GM19463 (cell line): ENCODE measurements around the gene ENTHD1.

Experiments used
- ATAC-seq: cut with Tn5 transposase; IDR thresholded peaks from one replicate; pipeline ENCODE4 v1.9.1; 2021; ENCODE audit warnings: mild to moderate bottlenecking, moderate library complexity; ENCODE audit not compliant: unreplicated experiment

ENTHD1 gene

DNA sequence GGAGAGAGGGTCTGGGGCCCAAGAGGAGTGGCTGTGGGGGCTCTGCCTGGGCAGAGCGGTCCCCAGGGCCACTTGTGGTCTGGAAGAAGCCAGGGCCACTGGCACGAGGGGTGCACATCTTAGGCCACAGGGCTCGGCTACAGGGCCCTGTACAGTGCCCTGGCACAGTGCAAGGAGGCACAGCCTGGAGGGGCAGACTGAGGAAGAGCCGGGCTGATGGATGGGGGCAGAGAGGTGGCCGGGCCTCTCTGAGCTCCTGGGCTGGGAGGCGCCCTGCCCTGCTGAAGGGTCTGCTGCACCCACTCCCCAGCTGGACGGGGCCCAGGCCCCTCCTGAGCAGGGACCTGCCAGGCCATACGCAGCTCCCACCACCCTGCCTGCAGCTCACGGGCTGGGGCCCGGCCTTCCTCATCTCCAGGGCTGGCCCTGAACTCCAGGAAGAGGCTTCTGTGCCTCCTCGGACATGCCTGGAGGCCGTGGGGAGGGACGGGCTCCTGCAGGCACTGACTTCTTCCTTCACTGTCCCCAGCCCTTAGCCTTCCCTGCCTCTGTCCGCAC lies 199.5 kb downstream of the ENTHD1 start:
- no peak for ATAC-seq
